K562 (cell line): Measurements from ENCODE around the gene CTBP2. TPM values are rescaled to one million over a fixed set of nuclear protein-coding genes. Genes with fewer than 3 reads are reported as not detected.

Experiments used
- ATAC-seq: fragments of 200-7000 bp; cut with Tn5 transposase; 3 replicates; pipeline ENCODE4 v1.9.1; 2020; ENCODE audit warnings: moderate library complexity
- BruUV-seq: library from RNA; stranded (reverse); fragments of 400-500 nt; replicated peaks from 2 replicates; lab custom pipeline; 2021; lab: Mats Ljungman, UMichigan
- CTCF ChIA-PET: fragments of 300-600 bp; formaldehyde crosslinking; extraction: SDS; loops from one replicate; lab custom pipeline; 2021; ENCODE audit warnings: low intra/inter-chr PET ratio; lab: Yijun Ruan, JAX
- POLR2A ChIA-PET: fragments of 300-600, 350-650 bp; sonication (Branson Sonifier 250); formaldehyde crosslinking; extraction: SDS; loops from one replicate; lab custom pipeline; 2021; ENCODE audit warnings: antibody characterized with exemption, inconsistent platforms; lab: Yijun Ruan, JAX
- DNase-seq, 4 experiments: peaks; one replicate each; pipeline versions ENCODE4 v3.0.0 to v3.0.0-alpha.2; 2011 to 2018; ENCODE audit warnings: low spot score in 3 of 4, mixed read lengths in 3 of 4; ENCODE audit errors: extremely low read depth in 1 of 4
- FAIRE-seq: peaks from 2 replicates; lab custom pipeline; 2011; peaks lifted over from hg19 to GRCh38; lab: Jason Lieb, UNC
- H2AFZ ChIP-seq: 2 replicates; pipeline ENCODE4 v1.6.0; 2011; ENCODE audit warnings: low read depth, low read length, control low read depth, inconsistent platforms
- H3K27ac ChIP-seq: fragments of 200-600 bp; 3 replicates; pipeline ENCODE4 v1.8.0; 2011; ENCODE audit warnings: low read depth, mild to moderate bottlenecking, control low read depth, inconsistent platforms, low read length, moderate library complexity, mixed read lengths; ENCODE audit errors: extremely low read depth
- H3K27me3 ChIP-seq, 2 experiments: fragments of 300-600 bp in 1 of 2; 2 replicates in 1 of 2; 3 replicates in 1 of 2; pipeline versions ENCODE4 v1.6.0 to v1.8.0; 2011; ENCODE audit warnings: inconsistent platforms in 2 of 2, low read length in 2 of 2, mild to moderate bottlenecking in 1 of 2, mixed read lengths in 1 of 2, moderate library complexity in 1 of 2; ENCODE audit not compliant: control insufficient read depth in 2 of 2, insufficient read depth in 2 of 2
- H3K36me3 ChIP-seq: fragments of 300-600 bp; 3 replicates; pipeline ENCODE4 v1.8.0; 2011; ENCODE audit warnings: mild to moderate bottlenecking, low read length, inconsistent platforms; ENCODE audit not compliant: control insufficient read depth, insufficient read depth
- H3K4me1 ChIP-seq, 2 experiments: fragments of 200-600 bp in 1 of 2; replicated peaks in 1 of 2; 2 replicates in 1 of 2; 3 replicates in 1 of 2; pipeline versions ENCODE4 v1.5.1 to v1.8.0; 2011; ENCODE audit warnings: inconsistent platforms in 2 of 2, low read length in 2 of 2, mild to moderate bottlenecking in 1 of 2, mixed read lengths in 1 of 2, moderate library complexity in 1 of 2; ENCODE audit not compliant: control insufficient read depth in 2 of 2, insufficient read depth in 2 of 2
- H3K4me2 ChIP-seq: 2 replicates; pipeline ENCODE4 v1.6.1; 2011; ENCODE audit warnings: low read length, control low read depth, inconsistent platforms, mixed read lengths; ENCODE audit not compliant: insufficient read depth
- H3K4me3 ChIP-seq: fragments of 200-600 bp; sonication (generic), shearing (Covaris generic); 2 replicates; pipeline ENCODE4 v1.5.1; 2016; ENCODE audit warnings: control low read depth, inconsistent platforms
- H3K79me2 ChIP-seq: fragments of 200-600 bp; 3 replicates; pipeline ENCODE4 v1.8.0; 2011; ENCODE audit warnings: low read length, inconsistent platforms; ENCODE audit not compliant: control insufficient read depth, insufficient read depth
- H3K9ac ChIP-seq, 2 experiments: 2 replicates each; pipeline versions ENCODE4 v1.6.0 to v1.6.1; 2011; ENCODE audit warnings: low read depth in 2 of 2, low read length in 2 of 2, control low read depth in 1 of 2, inconsistent platforms in 1 of 2, mild to moderate bottlenecking in 1 of 2, mixed read lengths in 1 of 2; ENCODE audit not compliant: insufficient read depth in 1 of 2
- H3K9me1 ChIP-seq: one replicate; pipeline ENCODE4 v1.6.0; 2011; ENCODE audit warnings: inconsistent platforms, mild to moderate bottlenecking, low read length, moderate library complexity; ENCODE audit not compliant: control insufficient read depth, insufficient read depth
- H3K9me3 ChIP-seq: replicated peaks from 2 replicates; pipeline ENCODE4 v1.5.1; 2011; ENCODE audit warnings: low read depth, low read length, inconsistent platforms; ENCODE audit not compliant: control insufficient read depth, insufficient read depth
- H4K20me1 ChIP-seq: replicated peaks from 2 replicates; pipeline ENCODE4 v1.6.1; 2011; ENCODE audit warnings: low read length, inconsistent platforms, mixed read lengths; ENCODE audit not compliant: control insufficient read depth, insufficient read depth
- BRD9 ChIP-seq: fragments of 450-650 bp; IDR thresholded peaks from 2 replicates; pipeline ENCODE4 v1.6.1; 2018; ENCODE audit warnings: low read depth; ENCODE audit not compliant: partially characterized antibody
- GABPA ChIP-seq: fragments of 200-800 bp; sonication (Bioruptor generic); conservative IDR thresholded peaks from 2 replicates; pipeline ENCODE4 v1.6.1; 2016; ENCODE audit warnings: low read depth, missing genetic modification characterization, missing compliant biosample characterization
- NONO ChIP-seq, 2 experiments: fragments of 200-400 bp in 1 of 2; fragments of 450-650 bp in 1 of 2; formaldehyde crosslinking in 1 of 2; IDR thresholded peaks; 2 replicates each; pipeline ENCODE4 v1.6.1; 2017; ENCODE audit warnings: low read depth in 2 of 2, mild to moderate bottlenecking in 2 of 2, moderate library complexity in 2 of 2, low read length in 1 of 2
- REST ChIP-seq, 2 experiments: fragments of 450-650 bp; formaldehyde crosslinking in 1 of 2; IDR thresholded peaks; 2 replicates each; pipeline versions ENCODE4 v1.4.0 to v1.6.1; 2014 to 2020; ENCODE audit warnings: mild to moderate bottlenecking in 2 of 2, borderline replicate concordance in 1 of 2, low read depth in 1 of 2
- TEAD1 ChIP-seq, 2 experiments: fragments of 450-650 bp in 1 of 2; sonication (generic) in 1 of 2; formaldehyde crosslinking; IDR thresholded peaks; 2 replicates each; pipeline versions ENCODE4 v1.4.0 to v1.8.0; 2020 to 2022; ENCODE audit warnings: mild to moderate bottlenecking in 2 of 2, missing genetic modification reagents in 1 of 2
- WGBS: fragments of 100-300 bp; shearing (Covaris generic); methylation state at CpG from one replicate; pipeline ENCODE4 v1.1.6; 2016; ENCODE audit warnings: low coverage, mixed read lengths; ENCODE audit not compliant: insufficient coverage; ENCODE audit errors: missing lambda C conversion rate; 5-methylcytosine and 5-hydroxymethylcytosine counted together
- in situ Hi-C: fragments of 300-500 bp; cut with MboI; formaldehyde crosslinking; loops from 4 replicates; pipeline ENCODE4 v1.15.0; 2018; ENCODE audit warnings: inconsistent platforms, mixed read lengths
- intact Hi-C: fragments of 100-400 bp; cut with micrococcal nuclease; formaldehyde crosslinking; loops from 2 replicates; pipeline ENCODE4 v1.14.2; 2022
- polyA plus RNA-seq, 8 experiments: library from polyadenylated mRNA; depleted of rRNA in 4 of 8; stranded (reverse) in 5 of 8; unstranded in 3 of 8; fragments of >200 nt; fragmentation: Nextera tagmentation in 2 of 8; fragmentation: Illumina TruSeq in 1 of 8; extraction: Ambion mirVana in 2 of 8; extraction: Trizol in 1 of 8; gene quantifications; 2 replicates each; pipeline versions ENCODE4 v1.2.1 to v1.2.3, GENCODE V29; 2011 to 2014; ENCODE audit warnings: inconsistent platforms in 1 of 8, missing spikeins in 1 of 8
- total RNA-seq, 7 experiments: library from RNA; depleted of rRNA in 6 of 7; stranded (reverse); fragments of >200 nt in 6 of 7; fragmentation: Illumina TruSeq in 2 of 7; extraction: Trizol in 2 of 7; gene quantifications; 2 replicates each; pipeline versions ENCODE4 v1.2.1 to v1.2.3, GENCODE V29; 2011 to 2021; ENCODE audit warnings: low replicate concordance in 1 of 7

The CTBP2 gene
- total and polyA plus RNA-seq, 9 of the 15 experiments (the other 6 are each of a cell fraction or from before 2014, with no cell fraction given): 1.3 to 8.8 (median 5.1) TPM

- DNase-seq (no peak), FAIRE-seq (no peak), ATAC-seq (no peak)
- H3K4me1 ChIP-seq: peaks cover 0 to 25% of the 10 kb centered on the region in 2 experiments; a peak in 3 of 5 replicates
- CTCF ChIA-PET: no interaction called here
- 1% methylated on average over 8 of the region's 10 CpGs for WGBS
- POLR2A ChIA-PET: no interaction called here
- H3K79me2 ChIP-seq: peaks cover 6% of the 10 kb centered on the region; the same call in 2 of the 3 replicates
- H3K9me1 ChIP-seq: no peaks in the 10 kb centered on the region
- TF ChIP-seq GABPA (no peak), NONO (IDR thresholded peaks at IDR 0.05; ENCODE audit: low read depth in 2 of 2, low read length in 1 of 2) (no peak), TEAD1 (CRISPR knock-in tag; IDR thresholded peaks at IDR 0.05) (no peak), BRD9 (no peak), REST (IDR thresholded peaks at IDR 0.05; ENCODE audit: borderline replicate concordance) (no peak), REST (CRISPR knock-in tag; IDR thresholded peaks at IDR 0.05; ENCODE audit: low read depth) (no peak)
- H2AFZ ChIP-seq: no peak overlapping the region
- H3K27ac ChIP-seq: no peak overlapping the region
- H3K9ac ChIP-seq: no peak overlapping the region
- intact Hi-C loops (no loop called here), in situ Hi-C loops (loop anchor here (25.0 kb wide), 1 partner anchor 227 kb away; the partner anchor contains the start of gene ZRANB1)
- H3K4me3 ChIP-seq: no peak overlapping the region
- BruUV-seq: no TSS peak
- H3K36me3 ChIP-seq: no peaks in the 10 kb centered on the region
- H3K9me3 ChIP-seq: no peaks in the 10 kb centered on the region
- H4K20me1 ChIP-seq: no peaks in the 10 kb centered on the region
- peaks cover 2 to 5% of the 10 kb centered on the region in 2 experiments; a peak in 2 of 5 replicates for H3K27me3 ChIP-seq
- no peak overlapping the region for H3K4me2 ChIP-seq
Measured at GRCh38 chr10:125164421-125164820, 4.1 kb upstream of the CTBP2 start.
